Anterior cingulate cortex (tissue), 58 donors: ENCODE measurements around the gene MYB.
"Not testable (repeated sequence)": the region's sequence is repeated elsewhere in the genome, so short reads cannot be mapped to it uniquely, and the experiment has no call there.

Experiments used
- DNase-seq, 58 donors: peaks; one replicate each; lab custom pipeline; 2025; lab: John Stamatoyannopoulos, UW

MYB gene

GRCh38 chr6:135162678-135163439 is 18.2 kb upstream of the MYB start:
- no peak for DNase-seq

- no peak for DNase-seq
Measured at GRCh38 chr6:135163440-135163738, 17.7 kb upstream of the MYB start.

- DNase-seq, result not testable (repeated sequence)
Measured at GRCh38 chr6:135164387-135164786, 16.7 kb upstream of the MYB start.

DNA sequence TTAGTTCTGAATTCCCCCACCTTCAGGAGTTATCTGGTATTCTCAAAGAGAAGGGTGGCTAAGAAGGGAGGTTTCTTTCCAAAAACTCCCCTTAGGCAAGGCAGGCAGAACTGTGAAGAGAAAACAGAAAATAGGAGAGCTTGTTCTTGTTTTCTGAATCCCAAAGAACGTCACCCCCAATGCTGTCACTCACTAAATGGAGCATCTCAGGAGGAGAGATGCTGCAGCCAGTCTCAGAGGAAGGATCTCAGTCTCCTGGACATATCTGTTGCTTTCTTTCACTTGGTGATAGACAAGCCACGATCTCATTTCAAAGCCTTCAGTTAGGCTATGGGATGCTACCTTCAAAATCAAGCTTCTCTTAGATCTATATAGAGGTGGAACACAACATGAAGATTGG is 16.1 kb upstream of the MYB start:
- no peak for DNase-seq

DNA sequence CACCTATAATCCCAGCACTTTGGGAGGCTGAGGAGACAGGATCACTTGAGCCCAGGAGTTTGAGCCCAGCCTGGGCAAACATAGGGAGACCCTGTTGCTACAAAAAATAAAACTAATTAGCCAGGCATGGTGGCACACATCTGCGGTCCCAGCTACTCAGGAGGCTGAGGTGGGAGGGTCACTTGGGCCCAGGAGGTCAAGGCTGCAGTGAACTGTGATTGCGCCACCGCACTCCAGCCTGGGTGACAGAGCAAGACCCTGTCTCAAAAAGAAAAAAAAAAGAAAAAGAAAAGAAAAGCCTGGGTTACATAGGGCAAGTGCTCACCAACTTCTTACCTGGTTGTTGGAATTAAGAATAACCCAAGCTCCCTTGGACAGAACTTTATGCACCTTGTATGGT is 14.6 kb upstream of the MYB start:
- no peak for DNase-seq

DNA sequence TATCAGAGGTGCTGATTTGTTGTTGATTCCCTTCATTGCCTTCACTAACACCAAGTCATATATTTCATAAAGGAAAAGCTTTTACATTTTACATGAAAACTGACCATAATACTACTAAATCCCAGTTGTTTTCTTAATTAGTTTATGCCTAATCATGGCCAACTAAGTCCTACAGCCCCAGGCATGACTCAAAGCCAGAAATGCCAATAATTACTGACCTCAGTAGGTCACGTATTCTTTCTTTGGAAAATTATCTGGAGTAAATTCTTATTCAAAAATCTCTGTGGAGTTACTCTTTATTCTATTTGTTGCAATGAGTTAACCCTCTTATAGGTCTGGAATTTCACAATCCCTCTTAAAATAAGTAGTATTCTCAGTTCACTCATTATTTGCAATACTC is 13.5 kb upstream of the MYB start:
- DNase-seq, result no peak

GRCh38 chr6:135168766-135169165 is 12.3 kb upstream of the MYB start:
- no peak for DNase-seq

- DNase-seq, result no peak
Measured at GRCh38 chr6:135170238-135170637, 10.9 kb upstream of the MYB start.

GRCh38 chr6:135170849-135171248 is 10.3 kb upstream of the MYB start:
- DNase-seq, result no peak

DNA sequence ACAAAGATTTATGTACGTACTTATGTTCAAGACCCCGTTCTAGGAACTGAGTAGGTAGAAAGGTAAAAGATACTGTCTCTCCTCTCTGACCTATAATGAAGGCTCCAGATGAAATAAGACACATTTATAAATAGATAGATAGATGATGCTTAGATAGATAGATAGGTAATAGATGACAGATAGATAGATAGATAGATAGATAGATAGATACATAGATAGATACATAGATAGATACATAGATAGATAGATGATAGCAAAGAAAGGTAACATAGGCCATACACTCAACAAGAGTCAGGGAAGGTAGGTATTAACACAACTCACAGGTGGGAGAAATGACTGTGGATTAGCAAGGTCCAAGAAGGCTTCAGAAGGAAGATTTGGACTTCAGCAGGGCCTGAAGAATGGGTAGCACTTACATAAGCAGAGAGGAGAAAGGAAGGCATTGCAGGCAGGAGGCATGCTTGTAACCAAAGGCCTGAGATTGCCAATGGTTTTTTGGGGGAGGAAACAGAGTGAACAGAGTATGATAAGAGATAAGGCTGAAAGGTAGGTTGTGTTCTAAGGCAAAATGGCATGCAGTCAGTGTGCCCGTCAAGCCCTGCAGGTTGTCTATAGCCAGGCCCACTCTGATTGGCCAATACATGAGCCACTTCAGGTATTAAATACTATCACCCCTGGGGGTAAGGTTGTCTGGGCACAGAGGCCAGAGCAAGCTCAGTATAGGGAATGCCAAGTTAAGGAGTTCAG is 7.7 kb upstream of the MYB start:
- no peak for DNase-seq

DNA sequence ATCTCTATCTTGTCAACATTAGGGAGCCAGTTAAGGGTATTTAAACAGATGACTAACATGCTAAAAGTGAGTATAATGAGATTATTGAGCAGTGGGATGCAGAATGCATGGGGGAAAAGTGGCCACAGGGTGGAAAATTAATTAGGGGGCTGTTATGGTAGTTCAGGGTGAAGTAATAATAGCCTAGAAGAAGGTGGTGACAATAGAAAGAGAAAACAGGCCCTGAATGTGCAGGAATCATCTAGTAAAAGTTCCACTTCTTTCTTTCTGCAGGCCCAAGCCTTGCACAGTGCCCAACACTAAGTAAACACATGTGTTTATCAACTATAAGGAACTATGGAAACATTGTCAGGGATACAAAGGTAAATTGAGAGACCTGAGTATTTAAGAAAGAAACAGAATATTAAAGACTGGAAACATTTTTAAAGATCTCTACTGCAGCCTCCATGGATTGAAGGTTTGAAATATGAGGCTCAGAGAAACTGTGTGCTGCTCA is 7.1 kb upstream of the MYB start:
- DNase-seq, result no peak

DNA sequence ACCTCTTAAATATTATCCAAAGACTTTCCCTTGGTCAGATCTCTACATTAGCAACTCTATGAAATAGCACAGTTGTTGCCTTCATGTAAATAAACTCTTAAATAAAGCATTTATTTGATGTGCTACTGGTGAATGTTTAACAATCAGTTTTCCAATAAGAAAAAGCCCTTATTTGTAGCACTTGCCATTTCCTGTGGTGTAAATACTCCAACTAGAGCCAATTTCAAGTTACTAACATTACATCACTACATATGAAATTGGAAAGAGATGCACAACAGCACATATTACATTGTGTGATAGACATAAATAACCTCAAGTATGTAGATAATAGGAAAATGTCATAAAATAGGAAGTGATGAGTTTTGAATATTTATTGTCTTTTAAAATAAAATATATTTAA is 5.0 kb upstream of the MYB start:
- DNase-seq, result no peak

DNA sequence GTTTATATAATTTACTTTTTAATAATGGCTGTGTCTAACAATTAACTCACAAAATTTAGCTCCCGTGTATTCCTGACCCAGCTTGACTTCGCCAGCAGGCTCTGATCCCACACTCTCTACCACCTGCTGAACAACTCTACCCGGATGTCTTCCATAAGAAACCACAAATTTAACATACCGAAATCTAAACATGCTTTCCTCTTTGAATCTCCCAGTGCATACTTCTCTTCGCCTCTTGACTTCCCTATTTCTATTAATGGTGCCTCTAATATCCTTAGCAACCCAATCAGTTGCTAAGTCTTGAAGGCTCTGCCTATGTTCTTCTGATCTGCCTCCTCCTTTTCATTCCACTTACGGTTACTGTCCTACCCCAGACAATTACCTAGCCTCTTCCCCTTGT is 4.6 kb upstream of the MYB start:
- DNase-seq, result no peak

DNA sequence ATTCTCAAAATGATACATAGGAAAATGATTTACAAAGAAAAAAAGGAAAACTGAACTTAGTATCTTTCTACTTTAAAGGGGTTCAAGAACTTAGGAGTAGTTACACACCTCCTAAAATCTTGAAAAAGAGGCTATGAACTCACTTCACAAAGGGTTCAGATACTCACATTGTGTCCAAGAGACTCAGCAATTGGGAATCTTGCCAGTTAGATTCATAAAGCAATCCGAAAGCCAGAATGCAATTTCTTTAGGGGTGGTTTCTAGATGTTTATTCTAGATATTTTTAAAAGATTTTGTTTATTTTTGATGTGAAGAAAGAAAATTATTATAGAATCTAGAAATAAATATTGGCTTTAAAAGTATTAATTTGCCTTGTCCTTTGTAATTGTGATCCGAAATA is 1.7 kb upstream of the MYB start:
- DNase-seq, result no peak

DNA sequence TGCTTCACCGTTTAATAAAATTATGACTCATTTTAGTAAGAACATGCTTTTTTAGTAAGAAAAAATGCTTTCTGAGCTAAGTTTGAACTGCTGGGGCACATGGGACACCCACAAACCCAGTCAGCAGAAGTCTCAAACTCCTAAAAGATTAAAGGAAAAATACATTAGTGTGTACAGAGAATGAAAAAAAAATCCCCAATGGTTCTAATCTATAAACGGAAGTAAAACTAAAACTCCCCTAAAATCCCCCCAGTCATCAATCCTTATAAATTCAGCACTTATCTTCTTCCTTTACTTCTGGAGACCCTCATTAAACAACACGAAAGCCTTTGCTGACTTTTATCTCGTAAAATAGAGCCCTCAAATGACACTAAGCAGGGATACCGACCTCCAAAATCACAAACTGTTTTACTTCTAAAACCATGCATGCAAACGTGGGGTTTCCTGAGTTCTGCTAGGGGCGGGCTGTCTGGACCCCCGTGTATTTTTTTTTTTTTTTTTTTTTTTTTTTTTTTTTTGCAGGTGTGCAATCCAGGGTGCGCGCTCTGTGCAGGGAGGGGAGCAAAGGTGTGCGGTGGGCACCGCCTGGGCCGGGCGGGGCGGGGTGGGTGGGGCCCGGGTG is 1.1 kb upstream of the MYB start:
- DNase-seq, result no peak

GRCh38 chr6:135181333-135182070 is 394 bp downstream of the MYB start:
- DNase-seq, result peak in 2 of 58 donors; percentile 9 to 24

DNA sequence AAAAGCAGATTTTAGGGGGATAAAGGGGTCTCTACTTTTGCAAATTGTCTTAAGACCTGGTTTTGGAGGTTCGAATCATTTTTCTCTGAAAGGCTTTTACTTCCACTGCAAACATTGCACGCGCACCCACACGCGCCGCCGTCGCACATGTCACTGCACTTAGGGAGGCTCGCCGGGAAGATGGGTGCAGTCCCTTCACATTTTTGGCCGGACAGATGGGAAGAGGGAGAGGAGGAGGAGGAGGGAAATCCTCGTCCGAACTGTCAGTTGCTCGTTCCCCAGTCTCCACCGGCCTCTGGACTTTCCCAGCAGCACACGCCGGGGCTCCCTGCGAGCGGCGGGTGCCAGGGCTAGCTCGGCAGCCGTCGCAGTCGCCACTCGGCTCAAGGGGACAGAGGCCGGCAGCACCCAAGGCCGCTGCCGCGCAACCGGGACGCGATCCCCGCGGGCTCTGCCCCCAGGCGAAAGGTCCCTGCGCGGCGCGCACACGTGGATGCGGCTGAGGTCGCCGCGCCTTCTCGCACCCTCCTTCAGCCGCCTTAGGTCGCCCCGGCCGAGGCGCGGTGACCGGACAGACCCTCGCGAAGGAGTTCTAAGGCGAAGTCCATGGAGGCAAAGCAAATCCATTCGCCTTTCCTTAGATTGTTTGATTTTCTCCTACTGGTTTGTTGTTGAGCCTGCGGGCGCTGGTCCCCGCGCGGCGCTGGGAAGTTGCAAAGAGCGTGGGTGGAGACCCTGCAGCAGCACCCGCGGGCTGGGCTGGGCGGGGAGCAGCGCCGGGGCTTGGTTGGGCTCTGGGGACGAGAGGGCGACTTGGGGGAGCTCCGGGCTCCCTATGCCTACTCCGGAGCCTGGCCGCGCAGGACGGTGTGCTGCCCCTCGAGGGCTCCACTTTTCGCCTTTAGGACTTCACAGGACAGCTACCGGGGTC is 1.2 kb downstream of the MYB start:
- peak in 2 of 58 donors; percentile 6 to 24 for DNase-seq

- peak in 1 of 58 donors; percentile 23 for DNase-seq
Measured at GRCh38 chr6:135183002-135183531, 2.0 kb downstream of the MYB start.
